ENCODE data around the gene CEP85L.

- TF ChIP-seq POLR2AphosphoS5 (IDR thresholded peaks at IDR 0.05; ENCODE audit: borderline replicate concordance, low read depth, low read length), result no peak
- no peak for TF ChIP-seq FOXP2 (optimal IDR thresholded peaks at IDR 0.05; ENCODE audit: control extremely low read depth, extremely low read length, insufficient read depth)
Measured at GRCh38 chr6:118638288-118638687, 13.1 kb downstream of the CEP85L start.
